Psoas muscle (tissue), 8 donors: Measurements from ENCODE around the gene CACNA1C. TPM values are rescaled to one million over a fixed set of nuclear protein-coding genes. Genes with fewer than 3 reads are reported as not detected.

Source experiments
- ATAC-seq, 4 donors: fragments of 200-7000 bp; cut with Tn5 transposase; one replicate each; pipeline ENCODE4 v1.9.1; 2020; ENCODE audit warnings: moderate library complexity in 3 of 4, mild to moderate bottlenecking in 2 of 4
- DNase-seq, 2 donors: peaks; one replicate each; pipeline ENCODE4 v3.0.0-alpha.2; 2020
- H3K27ac ChIP-seq: fragments of 200-600 bp; one replicate; pipeline ENCODE4 v1.8.0; 2022
- H3K27me3 ChIP-seq, 3 donors: fragments of 200-600 bp in 1 of 3; one replicate each; pipeline versions ENCODE4 v1.6.1 to v1.8.0; 2013 to 2022; ENCODE audit warnings: low read length in 2 of 3, mild to moderate bottlenecking in 2 of 3, moderate library complexity in 1 of 3; ENCODE audit not compliant: insufficient read depth in 3 of 3
- H3K36me3 ChIP-seq, 2 donors: fragments of 200-600 bp in 1 of 2; one replicate each; pipeline versions ENCODE4 v1.6.1 to v1.8.0; 2013 to 2022; ENCODE audit warnings: low read depth in 1 of 2, mild to moderate bottlenecking in 1 of 2, moderate library complexity in 1 of 2; ENCODE audit not compliant: insufficient read depth in 1 of 2
- H3K4me1 ChIP-seq: fragments of 200-600 bp; one replicate; pipeline ENCODE4 v1.8.0; 2022
- H3K4me3 ChIP-seq: fragments of 200-600 bp; one replicate; pipeline ENCODE4 v1.8.0; 2022; ENCODE audit warnings: mild to moderate bottlenecking
- H3K9me3 ChIP-seq: fragments of 200-600 bp; one replicate; pipeline ENCODE4 v1.8.0; 2022
- WGBS, 3 donors: extraction: QIAGEN DNeasy Blood & Tissue Kit; methylation state at CpG; one replicate each; pipeline versions ENCODE4 v1.1.6 to v1.1.7; 2013; 5-methylcytosine and 5-hydroxymethylcytosine counted together
- intact Hi-C, 2 donors: fragments of 100-400 bp; cut with DNase I; formaldehyde crosslinking; loops; one replicate each; pipeline versions ENCODE4 v1.11.0 to v1.14.2; 2022
- polyA plus RNA-seq, 3 donors: library from polyadenylated mRNA; stranded (reverse); fragments of 200-250 nt; gene quantifications; one replicate each; pipeline ENCODE4 v1.2.3, GENCODE V29; 2013
- total RNA-seq, 4 donors: library from RNA; stranded (reverse); fragmentation: NEBNext Ultra II Directional in 2 of 4; extraction: Animal tissue kit (Norgen Biotek cat#: 25700) in 2 of 4; gene quantifications; one replicate each; pipeline versions ENCODE4 v1.2.1 to v1.2.4, GENCODE V29; 2021 to 2023
- TF ChIP-seq, protein P1 (sequence below): fragments of 200-600 bp; IDR thresholded peaks from one replicate; pipeline ENCODE4 v1.8.0; 2022; ENCODE audit warnings: antibody characterized with exemption
- donor health status: healthy with polysubstance abuse.
- donor health status: DM: no; HTN: no; CAD: no; lungs with moderate emphysema.
- donor health status: Bipolar disorder and iron deficiency.
- donor health status: healthy.
- donor health status: DM: yes; HTN: yes; CAD: no.
- donor health status: DM: no; HTN: no; CAD: no.
- donor health status: DM: no; HTN: no; CAD: no.
- donor health status: DM: yes; HTN: yes; CAD: no.

Gene CACNA1C
- total and polyA plus RNA-seq, 7 donors: 0.26 to 2.9 (median 0.95) TPM

DNA sequence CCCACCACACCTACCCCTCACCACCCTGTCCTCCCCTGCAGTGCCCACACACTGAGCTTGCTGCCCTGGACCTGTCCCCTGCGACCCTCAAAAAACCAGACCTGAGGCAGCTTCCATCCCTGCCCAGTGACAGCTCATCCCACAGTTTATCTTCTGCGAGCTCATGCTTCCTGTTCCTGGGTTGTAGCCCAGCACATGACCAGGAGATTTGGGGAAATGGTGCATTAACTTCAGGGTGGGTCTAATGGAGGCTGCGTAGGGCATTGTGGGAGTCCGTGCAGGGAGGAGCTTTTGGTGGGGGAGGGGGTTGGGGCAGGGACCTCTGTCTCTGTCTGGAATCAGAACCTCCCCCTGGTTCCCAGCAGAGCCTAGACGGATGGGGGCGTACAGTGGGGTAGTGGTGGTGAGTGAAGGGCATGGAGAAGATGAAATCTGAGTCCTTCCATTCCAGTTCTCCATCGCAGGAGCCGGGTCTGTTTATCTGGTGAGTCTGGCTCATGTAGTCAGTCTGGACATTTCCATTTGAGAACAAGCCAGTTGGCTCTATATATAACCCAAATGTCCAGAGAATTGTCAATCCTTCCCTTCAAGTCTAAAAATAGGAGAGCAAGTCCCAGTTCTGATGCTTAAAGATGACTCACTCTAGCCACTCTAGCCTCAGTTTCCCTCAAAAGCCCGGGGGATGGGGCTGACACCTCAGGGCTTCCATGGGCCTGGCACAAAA, 270.9 kb downstream of the CACNA1C start:
- Histone ChIP-seq H3K9me3 (no peaks in the 10 kb centered on the region), H3K27me3 (no peaks in the 10 kb centered on the region), H3K4me1 (peaks cover 30% of the 10 kb centered on the region), H3K36me3 (no peaks in the 10 kb centered on the region), H3K27ac (peak overlapping the region; percentile 72), H3K4me3 (no peak overlapping the region)
- DNase-seq (no peak), ATAC-seq (peak; percentile 44 to 68 (median 60))
- WGBS, 3 donors: 41 to 54% (median 44%) methylated on average over 9 of the region's 9 CpGs
- intact Hi-C loops: no loop called here
- TF ChIP-seq, protein P1, sequence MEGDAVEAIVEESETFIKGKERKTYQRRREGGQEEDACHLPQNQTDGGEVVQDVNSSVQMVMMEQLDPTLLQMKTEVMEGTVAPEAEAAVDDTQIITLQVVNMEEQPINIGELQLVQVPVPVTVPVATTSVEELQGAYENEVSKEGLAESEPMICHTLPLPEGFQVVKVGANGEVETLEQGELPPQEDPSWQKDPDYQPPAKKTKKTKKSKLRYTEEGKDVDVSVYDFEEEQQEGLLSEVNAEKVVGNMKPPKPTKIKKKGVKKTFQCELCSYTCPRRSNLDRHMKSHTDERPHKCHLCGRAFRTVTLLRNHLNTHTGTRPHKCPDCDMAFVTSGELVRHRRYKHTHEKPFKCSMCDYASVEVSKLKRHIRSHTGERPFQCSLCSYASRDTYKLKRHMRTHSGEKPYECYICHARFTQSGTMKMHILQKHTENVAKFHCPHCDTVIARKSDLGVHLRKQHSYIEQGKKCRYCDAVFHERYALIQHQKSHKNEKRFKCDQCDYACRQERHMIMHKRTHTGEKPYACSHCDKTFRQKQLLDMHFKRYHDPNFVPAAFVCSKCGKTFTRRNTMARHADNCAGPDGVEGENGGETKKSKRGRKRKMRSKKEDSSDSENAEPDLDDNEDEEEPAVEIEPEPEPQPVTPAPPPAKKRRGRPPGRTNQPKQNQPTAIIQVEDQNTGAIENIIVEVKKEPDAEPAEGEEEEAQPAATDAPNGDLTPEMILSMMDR: no peak

DNA sequence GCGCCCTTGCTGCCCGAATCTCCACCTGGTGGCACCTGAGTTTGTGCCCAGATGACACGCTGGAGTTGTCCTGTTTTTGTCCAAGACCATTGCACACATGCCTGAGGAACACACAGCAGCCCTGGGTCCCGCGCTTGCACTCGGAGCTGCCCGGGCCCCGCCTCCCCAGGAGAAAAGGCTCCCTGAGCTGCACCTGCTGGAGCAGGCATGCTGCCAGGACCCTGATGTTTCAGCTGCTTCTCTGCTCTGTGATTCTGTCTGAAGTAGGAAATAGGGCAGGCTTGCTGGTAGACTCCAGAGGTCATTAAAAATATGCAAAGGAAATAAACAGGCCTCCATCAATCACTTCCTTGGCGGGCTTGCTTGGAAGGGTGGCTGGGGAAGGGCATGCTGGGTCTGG, 271.6 kb downstream of the CACNA1C start:
- Histone ChIP-seq H3K9me3 (no peaks in the 10 kb centered on the region), H3K4me3 (no peak overlapping the region), H3K36me3 (no peaks in the 10 kb centered on the region), H3K27me3 (no peaks in the 10 kb centered on the region), H3K27ac (peak overlapping the region; percentile 72), H3K4me1 (peaks cover 30% of the 10 kb centered on the region)
- intact Hi-C loops: no loop called here
- TF ChIP-seq, protein P1: no peak
- DNase-seq: peak; percentile 60 to 82
- WGBS, 3 donors: 22 to 30% (median 22%) methylated on average over 9 of the region's 9 CpGs
- peak; percentile 87 to 95 (median 90) for ATAC-seq

DNA sequence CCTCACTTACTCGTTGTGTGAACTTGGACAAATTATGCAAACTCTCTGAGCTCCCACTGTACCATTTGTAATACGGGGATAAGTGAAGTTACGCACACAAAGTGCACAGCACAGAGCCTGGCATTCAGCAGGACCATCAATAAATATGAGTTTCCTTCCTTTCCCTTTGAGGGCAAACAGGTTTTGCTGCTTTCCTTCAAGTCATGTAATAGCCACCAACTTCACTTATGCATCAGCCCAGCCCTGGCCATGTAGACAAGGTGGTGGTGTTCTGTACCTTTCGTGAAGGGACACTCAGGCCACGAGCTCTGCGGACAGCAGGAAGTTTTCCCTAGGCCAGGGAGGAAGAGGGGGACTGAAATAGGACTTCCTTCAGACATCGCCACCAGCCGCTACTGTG, 272.7 kb downstream of the CACNA1C start:
- Histone ChIP-seq H3K4me3 (no peak overlapping the region), H3K9me3 (no peaks in the 10 kb centered on the region), H3K27me3 (no peaks in the 10 kb centered on the region), H3K4me1 (peaks cover 30% of the 10 kb centered on the region), H3K36me3 (no peaks in the 10 kb centered on the region), H3K27ac (no peak overlapping the region)
- TF ChIP-seq, protein P1: no peak
- DNase-seq (no peak), ATAC-seq (no peak)
- 70 to 76% (median 75%) methylated on average over 8 of the region's 8 CpGs for WGBS, 3 donors
- intact Hi-C loops: no loop called here

DNA sequence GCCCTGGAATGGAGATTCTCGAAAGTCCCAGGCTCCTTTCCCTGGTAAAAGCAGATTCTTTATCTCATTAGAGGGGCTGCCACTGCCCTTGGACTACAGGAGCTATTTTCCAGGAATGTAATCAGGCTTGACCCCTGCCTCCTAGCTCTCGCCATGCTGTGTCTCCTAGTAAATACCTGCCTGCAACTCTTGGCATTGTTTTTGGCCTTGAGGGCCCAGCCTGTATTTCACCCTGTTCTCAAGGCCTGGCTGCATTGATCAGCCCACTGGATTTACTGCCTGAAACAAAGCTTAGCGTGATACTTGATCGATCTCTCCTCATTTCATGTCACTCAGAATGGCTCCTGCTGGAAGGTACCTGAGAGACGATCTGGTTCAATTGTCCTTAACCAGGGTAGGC, 273.7 kb downstream of the CACNA1C start:
- Histone ChIP-seq H3K4me1 (peaks cover 30% of the 10 kb centered on the region), H3K27ac (no peak overlapping the region)

More for the DNA sequence above, 273.7 kb downstream of the CACNA1C start:
- H3K36me3 ChIP-seq: no peaks in the 10 kb centered on the region
- no peaks in the 10 kb centered on the region for H3K27me3 ChIP-seq
- no peaks in the 10 kb centered on the region for H3K9me3 ChIP-seq
- DNase-seq (no peak), ATAC-seq (no peak)
- no peak overlapping the region for H3K4me3 ChIP-seq
- WGBS, 3 donors: 88 to 92% (median 88%) methylated on average over 5 of the region's 5 CpGs
- intact Hi-C loops: no loop called here
- TF ChIP-seq, protein P1: no peak
